PC-3 (cell line): Measurements from ENCODE around the gene FAM174B. TPM values are rescaled to one million over a fixed set of nuclear protein-coding genes. Genes with fewer than 3 reads are reported as not detected.

Experiments
- ATAC-seq: fragments of 200-7000 bp; cut with Tn5 transposase; 2 replicates; pipeline ENCODE4 v1.9.1; 2020; ENCODE audit warnings: mild to moderate bottlenecking, moderate library complexity
- BruUV-seq: library from RNA; stranded (reverse); fragments of 400-500 nt; replicated peaks from 2 replicates; lab custom pipeline; 2021; lab: Mats Ljungman, UMichigan
- CTCF ChIA-PET: fragments of 300-600 bp; sonication (Branson Sonifier 250); formaldehyde crosslinking; loops from one replicate; lab custom pipeline; 2022; ENCODE audit warnings: antibody characterized with exemption; lab: Charles Lee
- POLR2A ChIA-PET: fragments of 300-600 bp; sonication (Branson Sonifier 250); formaldehyde crosslinking; loops from one replicate; lab custom pipeline; 2022; ENCODE audit warnings: antibody characterized with exemption; ENCODE audit not compliant: unreplicated experiment; lab: Charles Lee
- DNase-seq: peaks from one replicate; pipeline ENCODE4 v3.0.0-alpha.2; 2015
- H2AFZ ChIP-seq: fragments of 300-600 bp; sonication (generic); 2 replicates; pipeline ENCODE4 v1.6.0; 2016; ENCODE audit warnings: antibody characterized with exemption, low read length
- H3F3A ChIP-seq: fragments of 300-600 bp; sonication (generic); one replicate; pipeline ENCODE4 v1.6.0; 2017; ENCODE audit warnings: antibody characterized with exemption, low read length, control low read depth, mild to moderate bottlenecking; ENCODE audit not compliant: unreplicated experiment
- H3K27ac ChIP-seq: fragments of 300-600 bp; sonication (generic); 2 replicates; pipeline ENCODE4 v1.5.1; 2016; ENCODE audit warnings: mild to moderate bottlenecking, low read length
- H3K27me3 ChIP-seq: fragments of 300-600 bp; sonication (generic); 2 replicates; pipeline ENCODE4 v1.6.1; 2016; ENCODE audit warnings: low read length, mixed read lengths
- H3K36me3 ChIP-seq: fragments of 300-600 bp; sonication (generic); 2 replicates; pipeline ENCODE4 v1.6.1; 2016; ENCODE audit warnings: low read depth, mixed run types, low read length, mixed read lengths
- H3K4me1 ChIP-seq: fragments of 300-600 bp; sonication (generic); 2 replicates; pipeline ENCODE4 v1.5.1; 2016; ENCODE audit warnings: low read length; ENCODE audit not compliant: insufficient read depth
- H3K4me2 ChIP-seq: fragments of 300-600 bp; sonication (generic); 2 replicates; pipeline ENCODE4 v1.6.0; 2016; ENCODE audit warnings: low read length
- H3K4me3 ChIP-seq: fragments of 300-600 bp; sonication (generic); 2 replicates; pipeline ENCODE4 v1.5.1; 2016; ENCODE audit warnings: mild to moderate bottlenecking, low read length, mixed read lengths
- H3K79me2 ChIP-seq: fragments of 300-600 bp; sonication (generic); 2 replicates; pipeline ENCODE4 v1.6.1; 2017; ENCODE audit warnings: low read length, mixed read lengths
- H3K9ac ChIP-seq: fragments of 300-600 bp; sonication (generic); 2 replicates; pipeline ENCODE4 v1.6.0; 2016; ENCODE audit warnings: mild to moderate bottlenecking, low read length
- H3K9me2 ChIP-seq: fragments of 300-600 bp; sonication (generic); replicated peaks from 2 replicates; pipeline ENCODE4 v1.6.1; 2016; ENCODE audit warnings: mixed run types, low read length, mixed read lengths
- H3K9me3 ChIP-seq: fragments of 300-600 bp; sonication (generic); 2 replicates; pipeline ENCODE4 v1.6.1; 2016; ENCODE audit warnings: low read length, mixed read lengths
- H4K20me1 ChIP-seq: fragments of 300-600 bp; sonication (generic); 2 replicates; pipeline ENCODE4 v1.6.1; 2016; ENCODE audit warnings: low read length, mixed read lengths
- EZH2 ChIP-seq: fragments of 300-600 bp; sonication (generic); IDR thresholded peaks from one replicate; pipeline ENCODE4 v1.6.1; 2017; ENCODE audit warnings: antibody characterized with exemption, mild to moderate bottlenecking, low read length; ENCODE audit not compliant: unreplicated experiment
- EZH2phosphoT487 ChIP-seq: fragments of 300-600 bp; sonication (generic); IDR thresholded peaks from 2 replicates; pipeline ENCODE4 v1.6.1; 2018; ENCODE audit warnings: mild to moderate bottlenecking, antibody characterized with exemption, low read length, borderline replicate concordance
- intact Hi-C: fragments of 100-400 bp; cut with micrococcal nuclease; formaldehyde crosslinking; loops from 2 replicates; pipeline ENCODE4 v1.9.0; 2023
- total RNA-seq: library from RNA; depleted of rRNA; stranded (reverse); fragments of >200 nt; gene quantifications from 2 replicates; pipeline ENCODE4 v1.2.3, GENCODE V29; 2014
- TF ChIP-seq, protein P1 (sequence below): fragments of 300-600 bp; sonication (generic); conservative IDR thresholded peaks from 2 replicates; pipeline ENCODE4 v1.5.1; 2017; ENCODE audit warnings: antibody characterized with exemption, low read depth, mild to moderate bottlenecking, low read length

FAM174B gene
- total RNA-seq, 1 experiment from 2014 or later, result 9.6 TPM

DNA sequence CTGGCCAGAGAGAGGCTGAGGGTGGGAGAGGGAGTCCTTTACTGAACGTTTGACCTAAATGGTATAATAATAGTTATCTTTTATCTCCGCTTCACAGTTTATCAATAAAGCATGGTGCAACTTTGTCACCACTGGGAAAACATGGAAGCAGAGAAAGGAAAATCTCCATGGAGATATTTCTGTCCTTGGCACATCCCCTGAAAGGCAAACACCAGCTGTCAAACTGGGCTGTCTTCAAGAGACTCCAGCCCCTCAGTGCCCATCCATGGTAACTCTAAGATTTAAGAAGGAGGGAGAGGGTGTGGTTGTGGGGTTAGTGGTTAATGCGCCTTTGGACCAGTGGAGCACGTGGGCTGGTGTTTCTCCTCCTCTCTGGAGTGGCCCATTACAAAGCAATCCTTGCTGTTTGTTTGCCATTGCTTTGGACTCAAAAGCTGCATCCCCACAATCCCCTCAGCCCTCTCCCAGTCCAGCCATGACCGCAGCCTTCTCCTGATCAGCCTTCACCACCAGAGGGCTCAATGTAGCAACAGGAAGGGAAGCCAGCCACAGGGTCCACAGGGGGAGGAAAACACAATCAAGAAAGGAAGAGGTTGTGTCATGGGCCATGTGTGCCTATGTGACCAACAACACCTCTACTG is 38.2 kb upstream of the FAM174B start:
- Histone ChIP-seq H3K27me3 (peaks cover 21% of the 10 kb centered on the region), H3K4me3 (no peak overlapping the region), H4K20me1 (no peaks in the 10 kb centered on the region), H3K4me2 (no peak overlapping the region), H3K9me2 (no peaks in the 10 kb centered on the region), H3K79me2 (no peaks in the 10 kb centered on the region), H3K27ac (no peak overlapping the region), H3K36me3 (no peaks in the 10 kb centered on the region), H3K9me3 (no peaks in the 10 kb centered on the region), H2AFZ (no peak overlapping the region), H3F3A (no peaks in the 10 kb centered on the region), H3K9ac (no peak overlapping the region), H3K4me1 (no peaks in the 10 kb centered on the region)
- ATAC-seq (peak; percentile 54; the same call in 1 of the 2 replicates), DNase-seq (peak; percentile 49)
- BruUV-seq, result no TSS peak
- ChIA-PET POLR2A (no interaction called here), CTCF (no interaction called here)
- intact Hi-C loops, result loop anchor here (1.0 kb wide), 1 partner anchor 21 kb away; no protein-coding TSS in a partner anchor
- TF ChIP-seq EZH2, result no peak
- TF ChIP-seq, protein P1, sequence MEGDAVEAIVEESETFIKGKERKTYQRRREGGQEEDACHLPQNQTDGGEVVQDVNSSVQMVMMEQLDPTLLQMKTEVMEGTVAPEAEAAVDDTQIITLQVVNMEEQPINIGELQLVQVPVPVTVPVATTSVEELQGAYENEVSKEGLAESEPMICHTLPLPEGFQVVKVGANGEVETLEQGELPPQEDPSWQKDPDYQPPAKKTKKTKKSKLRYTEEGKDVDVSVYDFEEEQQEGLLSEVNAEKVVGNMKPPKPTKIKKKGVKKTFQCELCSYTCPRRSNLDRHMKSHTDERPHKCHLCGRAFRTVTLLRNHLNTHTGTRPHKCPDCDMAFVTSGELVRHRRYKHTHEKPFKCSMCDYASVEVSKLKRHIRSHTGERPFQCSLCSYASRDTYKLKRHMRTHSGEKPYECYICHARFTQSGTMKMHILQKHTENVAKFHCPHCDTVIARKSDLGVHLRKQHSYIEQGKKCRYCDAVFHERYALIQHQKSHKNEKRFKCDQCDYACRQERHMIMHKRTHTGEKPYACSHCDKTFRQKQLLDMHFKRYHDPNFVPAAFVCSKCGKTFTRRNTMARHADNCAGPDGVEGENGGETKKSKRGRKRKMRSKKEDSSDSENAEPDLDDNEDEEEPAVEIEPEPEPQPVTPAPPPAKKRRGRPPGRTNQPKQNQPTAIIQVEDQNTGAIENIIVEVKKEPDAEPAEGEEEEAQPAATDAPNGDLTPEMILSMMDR, result peak; percentile 66

DNA sequence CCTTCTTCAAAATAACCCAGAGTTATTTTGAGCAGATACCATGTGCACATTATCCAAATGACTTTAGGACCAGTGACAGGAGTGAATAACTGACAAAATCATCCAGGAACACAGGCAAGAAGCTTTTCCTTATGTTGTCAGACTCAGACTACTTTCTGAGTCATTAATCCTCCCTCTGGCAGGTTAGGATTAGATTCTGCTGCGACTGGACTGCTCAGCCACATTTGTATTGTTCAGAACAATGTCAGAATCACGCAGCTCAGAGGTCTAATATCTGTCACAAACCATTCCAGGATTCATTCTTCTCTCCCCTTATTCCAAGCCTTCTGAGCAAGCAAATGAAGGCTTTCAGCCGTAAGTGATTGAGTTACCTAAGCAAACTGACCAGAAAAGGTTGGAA is 34.8 kb upstream of the FAM174B start:
- intact Hi-C loops, result no loop called here
- ChIA-PET CTCF (no interaction called here), POLR2A (no interaction called here)

DNA sequence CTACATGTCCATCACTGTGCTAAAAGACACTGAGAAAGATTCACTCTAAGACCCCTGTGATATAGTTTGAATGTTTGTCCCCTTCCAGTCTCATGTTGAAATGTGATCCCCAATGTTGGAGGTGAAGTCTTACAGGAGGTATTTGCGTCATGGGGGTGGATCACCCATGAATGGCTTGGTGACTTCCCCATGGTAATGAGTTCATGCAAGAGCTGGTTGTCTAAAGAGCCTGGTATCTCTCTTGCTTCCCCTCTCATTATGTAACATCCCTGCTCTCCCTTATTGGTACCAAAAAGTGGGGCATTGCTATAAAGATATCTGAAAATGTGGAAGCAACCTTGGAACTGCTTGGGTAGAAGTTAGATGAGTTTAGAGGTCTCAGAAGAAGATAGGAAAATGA is 32.2 kb upstream of the FAM174B start:
- ChIA-PET CTCF (interaction anchor here (0.7 kb wide), 1 partner anchor 159 kb away, joined by 3 read pairs; no protein-coding TSS in a partner anchor), POLR2A (no interaction called here)
- Histone ChIP-seq H3K79me2 (no peaks in the 10 kb centered on the region), H2AFZ (no peak overlapping the region), H3K9me3 (no peaks in the 10 kb centered on the region), H4K20me1 (no peaks in the 10 kb centered on the region), H3K4me2 (peak overlapping the region; percentile 43; the same call in 1 of the 2 replicates), H3F3A (peaks cover 5% of the 10 kb centered on the region), H3K9me2 (no peaks in the 10 kb centered on the region), H3K9ac (no peak overlapping the region), H3K27ac (no peak overlapping the region), H3K27me3 (no peaks in the 10 kb centered on the region), H3K4me3 (no peak overlapping the region), H3K36me3 (no peaks in the 10 kb centered on the region), H3K4me1 (peaks cover 17% of the 10 kb centered on the region)
- BruUV-seq, result no TSS peak
- intact Hi-C loops, result no loop called here
- TF ChIP-seq EZH2 (no peak), EZH2phosphoT487 (no peak)
- TF ChIP-seq, protein P1, result no peak
- ATAC-seq, result no peak
- DNase-seq, result no peak

More for the DNA sequence above, 34.8 kb upstream of the FAM174B start:
- no TSS peak for BruUV-seq
- no peak overlapping the region for H3K9ac ChIP-seq
- no peak for ATAC-seq
- H3K4me3 ChIP-seq, result no peak overlapping the region
- no peak overlapping the region for H3K4me2 ChIP-seq
- H3K79me2 ChIP-seq, result no peaks in the 10 kb centered on the region
- no peaks in the 10 kb centered on the region for H3K9me2 ChIP-seq
- DNase-seq, result peak; percentile 19
- peaks cover 5% of the 10 kb centered on the region for H3F3A ChIP-seq
- TF ChIP-seq, protein P1, result no peak
- no peak for TF ChIP-seq EZH2
- TF ChIP-seq EZH2phosphoT487, result no peak
- H3K9me3 ChIP-seq, result no peaks in the 10 kb centered on the region
- H3K27ac ChIP-seq, result no peak overlapping the region
- H3K4me1 ChIP-seq, result peaks cover 17% of the 10 kb centered on the region
- peaks cover 5% of the 10 kb centered on the region; the same call in 1 of the 2 replicates for H3K27me3 ChIP-seq
- no peaks in the 10 kb centered on the region for H3K36me3 ChIP-seq
- H2AFZ ChIP-seq, result no peak overlapping the region
- no peaks in the 10 kb centered on the region for H4K20me1 ChIP-seq
